Measurements from ENCODE around the gene PNPLA6.

Gene PNPLA6

GRCh38 chr19:7529610-7530490 is 5.7 kb upstream of the PNPLA6 start:
- Histone ChIP-seq H3K27me3 (ENCODE audit: insufficient read depth, low read depth) (no peaks in the 10 kb centered on the region), H3K4me3 (IDR thresholded peaks at IDR 0.05; ENCODE audit: insufficient read depth, low read depth, low read length) (no peak overlapping the region), H3K36me3 (ENCODE audit: insufficient read depth) (no peaks in the 10 kb centered on the region), H2AFZ (ENCODE audit: low read depth) (no peak overlapping the region), H3K4me1 (ENCODE audit: low read depth, poor library complexity, severe bottlenecking) (no peaks in the 10 kb centered on the region), H3K4me2 (no peak overlapping the region), H3K27ac (no peak overlapping the region), H4K20me1 (ENCODE audit: insufficient read depth) (no peaks in the 10 kb centered on the region), H3K9ac (no peak overlapping the region), H3K79me2 (ENCODE audit: insufficient read depth, low read depth) (no peaks in the 10 kb centered on the region)
- TF ChIP-seq CTCF (conservative IDR thresholded peaks at IDR 0.05; ENCODE audit: low read depth, low read length): no peak

GRCh38 chr19:7533281-7533885 is 2.1 kb upstream of the PNPLA6 start:
- H3K4me2 ChIP-seq: peak overlapping the region; percentile 51
- no peak for TF ChIP-seq CTCF (conservative IDR thresholded peaks at IDR 0.05; ENCODE audit: low read depth, low read length)
- H3K4me3 ChIP-seq (IDR thresholded peaks at IDR 0.05; ENCODE audit: insufficient read depth, low read depth, low read length): no peak overlapping the region
- H3K27me3 ChIP-seq (ENCODE audit: insufficient read depth, low read depth): no peaks in the 10 kb centered on the region
- peak overlapping the region; percentile 90 for H2AFZ ChIP-seq (ENCODE audit: low read depth)
- H3K27ac ChIP-seq: no peak overlapping the region
- peaks cover 4% of the 10 kb centered on the region for H3K4me1 ChIP-seq (ENCODE audit: low read depth, poor library complexity, severe bottlenecking)
- no peaks in the 10 kb centered on the region for H3K79me2 ChIP-seq (ENCODE audit: insufficient read depth, low read depth)
- H3K36me3 ChIP-seq (ENCODE audit: insufficient read depth): no peaks in the 10 kb centered on the region
- H3K9ac ChIP-seq: peak overlapping the region; percentile 30; the same call in 1 of the 2 replicates
- H4K20me1 ChIP-seq (ENCODE audit: insufficient read depth): no peaks in the 10 kb centered on the region

GRCh38 chr19:7533925-7534480 is 1.5 kb upstream of the PNPLA6 start:
- no peaks in the 10 kb centered on the region for H3K79me2 ChIP-seq (ENCODE audit: insufficient read depth, low read depth)
- no peak for TF ChIP-seq CTCF (conservative IDR thresholded peaks at IDR 0.05; ENCODE audit: low read depth, low read length)
- H3K27ac ChIP-seq: no peak overlapping the region
- no peaks in the 10 kb centered on the region for H4K20me1 ChIP-seq (ENCODE audit: insufficient read depth)
- peak overlapping the region; percentile 94 for H3K4me2 ChIP-seq
- no peaks in the 10 kb centered on the region for H3K36me3 ChIP-seq (ENCODE audit: insufficient read depth)
- H3K9ac ChIP-seq: peak overlapping the region; percentile 30; the same call in 1 of the 2 replicates
- H3K27me3 ChIP-seq (ENCODE audit: insufficient read depth, low read depth): no peaks in the 10 kb centered on the region
- H3K4me1 ChIP-seq (ENCODE audit: low read depth, poor library complexity, severe bottlenecking): peaks cover 4% of the 10 kb centered on the region
- H3K4me3 ChIP-seq (IDR thresholded peaks at IDR 0.05; ENCODE audit: insufficient read depth, low read depth, low read length): no peak overlapping the region
- peak overlapping the region; percentile 90 for H2AFZ ChIP-seq (ENCODE audit: low read depth)

GRCh38 chr19:7534531-7535046 is 928 bp upstream of the PNPLA6 start:
- Histone ChIP-seq H3K4me3 (IDR thresholded peaks at IDR 0.05; ENCODE audit: insufficient read depth, low read depth, low read length) (no peak overlapping the region), H3K9ac (peak overlapping the region; percentile 30; the same call in 1 of the 2 replicates), H3K27me3 (ENCODE audit: insufficient read depth, low read depth) (no peaks in the 10 kb centered on the region), H3K27ac (no peak overlapping the region), H3K79me2 (ENCODE audit: insufficient read depth, low read depth) (no peaks in the 10 kb centered on the region), H3K4me2 (peak overlapping the region; percentile 94), H3K36me3 (ENCODE audit: insufficient read depth) (no peaks in the 10 kb centered on the region), H2AFZ (ENCODE audit: low read depth) (peak overlapping the region; percentile 90), H4K20me1 (ENCODE audit: insufficient read depth) (no peaks in the 10 kb centered on the region), H3K4me1 (ENCODE audit: low read depth, poor library complexity, severe bottlenecking) (peaks cover 4% of the 10 kb centered on the region)
- TF ChIP-seq CTCF (conservative IDR thresholded peaks at IDR 0.05; ENCODE audit: low read depth, low read length): no peak

All from KMS-11 (cell line).